COLO668 (cell line): ENCODE results near the gene FGF12.
"Not testable (repeated sequence)": the region's sequence is repeated elsewhere in the genome, so short reads cannot be mapped to it uniquely, and the experiment has no call there.

Experiments used
- DNase-seq: peaks from one replicate; lab custom pipeline; 2025; ENCODE audit not compliant: unreplicated experiment; lab: John Stamatoyannopoulos, UW

FGF12 gene

GRCh38 chr3:192727032-192727847 lies at the start of gene FGF12:
TSS of gene FGF12 (minus strand) at chr3:192727541.
- no peak for DNase-seq

- DNase-seq: not testable (repeated sequence)
Observed at GRCh38 chr3:192774341-192774740, 47.0 kb upstream of the FGF12 start.

DNA sequence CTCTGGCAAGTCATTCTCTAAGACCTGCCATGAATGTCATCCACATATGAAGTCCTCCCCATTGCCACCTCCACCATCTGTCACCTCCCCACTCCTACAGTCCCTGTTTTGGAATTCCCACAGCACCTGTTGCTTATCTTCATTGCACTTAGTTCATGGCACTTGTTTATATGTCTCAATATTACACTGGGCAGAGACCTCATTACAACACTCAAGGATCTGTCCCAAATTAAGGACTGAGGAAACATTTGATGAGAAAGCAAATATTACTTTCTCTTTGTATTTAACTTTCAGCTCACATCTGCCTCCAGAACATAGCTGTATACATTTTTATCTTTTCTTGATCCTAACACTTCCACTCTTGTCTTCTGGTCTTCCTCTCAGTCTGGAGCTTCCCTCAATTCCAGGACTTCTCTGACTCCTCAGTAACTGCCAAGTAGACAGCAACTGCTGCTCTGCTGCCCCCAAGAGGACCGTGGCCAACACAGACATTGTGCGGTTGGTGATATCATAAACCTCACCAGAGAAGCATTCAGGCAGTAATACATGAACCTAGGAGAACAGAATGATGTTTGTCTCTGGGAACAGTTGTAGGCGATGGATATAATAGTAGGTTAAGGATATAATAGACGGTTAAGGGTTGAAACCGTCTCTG lies 45.0 kb upstream of the FGF12 start:
- peak; percentile 2 for DNase-seq

DNA sequence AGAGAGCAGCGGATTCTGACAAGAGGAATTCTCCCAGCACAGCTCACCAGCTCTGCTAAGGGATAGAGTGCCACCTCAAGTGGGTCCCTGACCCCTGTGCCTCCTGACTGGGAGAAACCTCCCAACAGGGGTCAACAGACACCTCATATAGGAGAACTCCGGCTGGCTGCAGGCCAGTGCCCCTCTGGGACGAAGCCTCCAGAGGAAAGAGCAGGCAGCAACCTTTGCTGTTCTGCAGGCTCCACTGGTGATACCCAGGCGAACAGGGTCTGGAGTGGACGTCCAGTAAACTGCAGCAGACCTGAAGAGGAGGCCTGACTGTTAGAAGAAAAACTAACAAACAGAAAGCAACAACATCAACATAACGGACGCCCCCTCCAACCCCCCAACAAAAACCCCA lies 31.3 kb upstream of the FGF12 start:
- no peak for DNase-seq

- DNase-seq: no peak
Observed at GRCh38 chr3:192751148-192751547, 23.8 kb upstream of the FGF12 start.

DNA sequence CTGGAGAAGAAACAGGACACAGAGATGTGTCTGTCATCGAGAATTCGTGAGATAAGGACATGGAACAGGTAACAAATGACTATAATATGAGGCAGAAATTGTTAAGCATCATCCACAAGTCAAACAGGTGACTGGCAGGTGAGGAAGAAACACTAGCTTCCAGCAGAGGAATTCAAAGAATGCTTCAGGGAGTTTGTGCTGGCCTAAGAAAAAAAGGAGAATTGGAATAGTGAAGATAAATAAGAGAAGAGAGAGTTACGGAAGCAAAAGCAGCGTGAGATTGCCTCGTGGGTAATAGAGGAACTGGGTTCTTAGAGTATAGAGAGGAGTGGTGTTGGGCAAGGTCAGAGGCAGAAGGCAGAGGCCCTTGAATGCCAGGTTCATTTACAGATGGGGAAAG lies 22.9 kb upstream of the FGF12 start:
- DNase-seq: no peak

DNA sequence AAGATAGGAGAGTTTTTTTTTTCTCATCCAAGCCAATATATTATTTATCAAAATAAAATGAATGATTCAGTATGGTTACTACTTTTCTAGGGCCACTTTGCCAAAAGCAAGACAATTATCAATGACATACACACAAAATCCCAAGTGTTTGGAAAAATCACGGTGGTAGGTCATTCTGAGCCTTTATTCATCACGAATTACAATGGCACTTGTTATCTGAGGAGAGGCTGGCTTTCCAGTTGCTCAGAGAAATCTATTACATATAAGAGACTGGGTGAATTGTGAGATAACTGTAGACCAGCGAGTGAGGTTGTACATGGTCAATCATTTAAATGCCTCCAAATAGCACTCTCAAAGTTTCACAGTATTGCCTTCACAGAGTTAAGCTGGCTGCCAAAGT lies 20.4 kb upstream of the FGF12 start:
- DNase-seq: no peak

DNA sequence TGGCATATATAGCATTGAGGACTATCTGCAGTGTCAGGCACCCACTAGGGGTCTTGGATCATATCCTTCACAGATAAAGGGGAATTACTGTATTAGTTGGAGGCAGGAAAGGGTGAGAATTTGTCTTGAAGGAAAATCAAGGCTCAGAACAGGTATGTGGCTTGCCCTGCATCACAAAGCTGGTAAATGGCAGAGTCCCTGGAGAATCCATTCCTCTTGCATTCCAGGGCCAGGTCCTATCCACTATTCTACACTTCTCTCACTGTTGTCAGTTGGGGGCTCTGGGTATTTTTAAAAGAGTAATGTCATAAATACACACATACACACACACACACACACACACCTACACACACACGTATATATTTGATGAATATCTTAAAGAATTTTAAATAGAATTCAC lies 19.8 kb upstream of the FGF12 start:
- no peak for DNase-seq

- DNase-seq: peak; percentile 22
Observed at GRCh38 chr3:192745150-192745549, 17.8 kb upstream of the FGF12 start.

GRCh38 chr3:192744604-192745003 lies 17.3 kb upstream of the FGF12 start:
- DNase-seq: not testable (repeated sequence)

GRCh38 chr3:192737506-192737905 lies 10.2 kb upstream of the FGF12 start:
- no peak for DNase-seq

DNA sequence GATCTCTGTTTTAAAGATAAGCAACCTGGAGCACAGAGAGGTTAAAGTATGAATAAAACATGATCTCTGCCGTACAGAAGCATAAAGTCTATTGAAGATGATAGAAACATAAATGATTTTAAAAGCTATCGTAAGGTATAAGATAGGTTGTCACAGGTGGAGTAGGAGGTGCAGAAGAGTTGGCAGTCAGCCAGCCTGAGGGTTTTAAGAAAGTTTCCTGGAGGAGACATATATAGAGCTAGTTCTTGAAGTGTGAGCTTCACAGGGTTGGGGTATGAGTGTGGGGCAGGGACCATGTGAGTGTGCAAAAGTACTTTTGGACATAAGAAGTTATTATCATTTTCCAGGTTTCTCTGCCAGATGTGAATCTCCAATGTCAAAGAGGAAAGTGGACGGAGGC lies 3.9 kb upstream of the FGF12 start:
- no peak for DNase-seq

DNA sequence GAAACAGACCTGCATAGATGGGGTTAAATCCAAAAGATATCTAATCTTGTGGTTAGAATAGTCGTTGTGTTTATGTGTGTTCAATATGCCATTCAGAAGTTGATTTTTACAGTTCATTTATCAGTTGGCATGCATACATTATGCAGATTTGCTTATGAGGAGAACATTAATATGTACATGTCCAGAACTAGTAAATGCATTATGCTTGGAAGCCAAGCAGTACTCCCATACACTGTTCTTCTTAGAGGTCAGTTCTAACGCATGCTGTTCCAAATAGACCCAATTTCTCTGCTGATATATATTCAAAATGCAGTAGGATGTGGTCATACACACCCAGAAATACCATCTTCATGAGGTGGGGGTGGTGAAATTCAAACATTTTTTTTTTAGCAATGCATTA lies 956 bp downstream of the FGF12 start:
- DNase-seq: no peak

DNA sequence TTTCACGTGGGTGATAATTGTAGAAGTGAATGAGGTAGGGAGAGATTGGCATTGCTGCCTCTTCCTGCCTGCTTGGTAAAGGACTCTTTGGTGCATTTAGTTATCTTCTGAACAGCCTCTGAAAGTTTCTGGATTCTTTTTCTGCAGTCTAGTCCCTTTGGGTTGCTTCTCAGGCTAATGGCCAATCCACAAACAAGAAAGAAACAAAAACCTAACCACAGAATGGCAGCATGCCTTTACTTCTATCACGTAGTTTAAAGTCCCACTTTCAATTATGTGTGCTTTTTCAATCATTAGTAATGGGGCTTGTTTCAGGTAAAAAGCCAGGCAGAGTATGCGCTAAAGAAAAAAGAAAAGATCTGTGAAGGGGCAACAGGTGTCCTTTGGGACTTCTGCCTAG lies 7.4 kb downstream of the FGF12 start:
- no peak for DNase-seq

DNA sequence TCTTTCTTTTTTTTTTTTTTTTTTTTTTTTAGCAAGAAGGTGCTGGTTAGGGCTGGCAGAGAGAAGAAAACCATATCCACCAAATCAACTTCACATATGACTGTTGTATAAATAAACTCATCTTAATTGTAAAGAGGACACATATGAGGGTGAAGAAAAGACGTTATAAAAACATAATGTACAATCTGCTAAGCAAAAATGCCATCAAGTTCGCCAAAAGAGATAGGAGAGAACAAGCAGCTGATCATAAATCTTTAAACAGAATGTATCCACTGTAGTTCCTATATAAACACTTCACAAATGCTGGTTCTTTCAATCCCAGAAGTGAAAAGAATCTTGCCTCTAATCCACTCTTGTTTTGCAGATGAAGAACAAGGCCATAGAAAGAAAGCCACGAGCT lies 9.2 kb downstream of the FGF12 start:
- DNase-seq: no peak

DNA sequence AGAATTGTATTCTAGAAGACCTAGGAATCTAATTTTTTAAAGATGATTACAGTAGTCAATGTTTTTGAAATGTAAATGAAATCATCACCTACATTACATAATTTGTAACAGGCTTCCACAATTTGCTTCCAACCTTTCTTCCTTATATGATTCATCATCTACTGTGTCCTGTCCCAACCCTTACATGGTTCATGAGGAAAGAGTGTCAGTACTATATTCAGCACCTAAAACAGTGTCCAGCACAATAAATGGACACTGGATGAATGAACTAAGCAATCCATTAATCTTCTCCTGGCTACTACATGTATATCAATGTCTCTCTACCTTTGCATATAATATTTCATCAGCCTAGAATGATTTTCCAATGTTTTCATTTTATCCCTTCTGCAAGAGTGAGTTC lies 12.2 kb downstream of the FGF12 start:
- DNase-seq: no peak

DNA sequence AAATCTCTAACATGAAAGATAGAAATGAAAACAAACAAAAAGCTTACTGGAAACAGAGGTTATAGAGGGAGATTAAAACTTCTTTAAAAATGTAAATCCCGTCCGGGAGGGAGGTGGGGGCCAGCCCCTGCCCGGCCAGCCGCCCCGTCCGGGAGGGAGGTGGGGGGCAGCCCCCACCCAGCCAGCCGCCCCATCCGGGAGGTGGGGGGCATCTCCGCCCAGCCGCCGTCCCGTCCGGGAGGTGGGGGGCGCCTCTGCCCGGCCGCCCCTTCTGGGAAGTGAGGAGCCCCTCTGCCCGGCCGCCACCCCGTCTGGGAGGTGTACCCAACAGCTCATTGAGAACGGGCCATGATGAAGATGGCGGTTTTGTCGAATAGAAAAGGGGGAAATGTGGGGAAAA lies 16.2 kb downstream of the FGF12 start:
- DNase-seq: not testable (repeated sequence)

DNA sequence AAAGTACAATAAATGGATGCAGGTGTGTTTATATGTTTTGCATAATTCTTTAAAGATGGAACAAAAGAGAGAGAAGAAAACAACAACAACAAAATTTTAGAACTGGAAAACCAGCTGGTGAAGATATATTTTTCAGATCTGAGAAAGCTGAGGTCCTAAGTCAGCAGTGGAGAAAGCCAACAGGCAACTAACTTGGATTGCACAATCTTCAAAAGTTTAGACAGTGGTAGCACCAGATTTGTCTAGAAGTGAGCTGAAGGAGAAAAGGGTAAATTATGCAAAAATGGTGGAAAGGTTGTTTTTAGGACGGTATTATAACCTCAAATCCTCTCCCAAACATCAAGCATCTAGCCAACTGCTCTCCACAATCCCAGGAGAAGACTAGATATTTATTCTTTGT lies 17.0 kb downstream of the FGF12 start:
- no peak for DNase-seq

GRCh38 chr3:192706272-192706671 lies 21.1 kb downstream of the FGF12 start:
- DNase-seq: no peak

GRCh38 chr3:192700885-192701284 lies 26.5 kb downstream of the FGF12 start:
- DNase-seq: no peak

GRCh38 chr3:192696943-192697587 lies 30.3 kb downstream of the FGF12 start:
- DNase-seq: no peak

DNA sequence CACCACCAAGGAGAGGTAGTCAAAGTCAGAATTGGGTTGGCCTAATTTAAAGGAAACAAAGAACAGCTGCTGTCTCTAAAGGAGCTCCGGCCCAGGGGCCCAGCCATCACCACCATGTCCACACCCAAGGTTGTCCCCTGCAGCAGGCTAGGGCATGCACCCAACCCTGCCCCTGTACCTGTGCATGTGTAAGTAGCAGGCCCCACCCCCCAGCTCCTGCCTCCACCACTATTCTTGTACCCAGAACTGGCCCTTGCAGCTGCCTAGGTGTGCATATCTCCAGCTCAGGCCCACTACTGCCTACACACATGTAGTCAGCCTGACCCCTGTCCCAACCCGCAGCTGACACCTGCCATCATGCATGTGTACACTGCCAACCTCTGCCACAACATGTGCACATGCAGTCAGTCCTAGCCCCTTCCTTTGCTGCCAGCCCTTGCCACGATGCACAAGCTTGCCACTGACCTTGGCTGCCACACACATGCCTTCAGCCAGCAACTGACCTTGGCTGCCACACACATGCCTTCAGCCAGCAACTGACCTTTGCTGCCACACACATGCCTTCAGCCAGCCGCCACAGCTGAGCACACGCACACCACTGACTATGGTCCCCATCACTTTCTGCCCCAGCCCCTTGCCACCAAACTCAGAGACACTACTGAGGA lies 39.7 kb downstream of the FGF12 start:
- DNase-seq: no peak
